Mucosa of rectum (tissue), 2 donors: ENCODE data around the gene ZNF441.

Experiments used
- H3K27ac ChIP-seq, 2 donors: one replicate each; pipeline ENCODE4 v1.7.0; 2013; ENCODE audit warnings: inconsistent platforms in 2 of 2, low read depth in 2 of 2, low read length in 2 of 2
- H3K27me3 ChIP-seq, 2 donors: one replicate each; pipeline ENCODE4 v1.7.0; 2013; ENCODE audit warnings: low read length in 2 of 2; ENCODE audit not compliant: control insufficient read depth in 2 of 2, insufficient read depth in 2 of 2
- H3K36me3 ChIP-seq, 2 donors: one replicate each; pipeline ENCODE4 v1.7.0; 2013; ENCODE audit warnings: low read length in 2 of 2; ENCODE audit not compliant: control insufficient read depth in 2 of 2, insufficient read depth in 2 of 2
- H3K4me1 ChIP-seq, 2 donors: one replicate each; pipeline ENCODE4 v1.7.0; 2013; ENCODE audit warnings: low read length in 2 of 2, mild to moderate bottlenecking in 1 of 2; ENCODE audit not compliant: control insufficient read depth in 2 of 2, insufficient read depth in 2 of 2
- H3K4me3 ChIP-seq, 2 donors: one replicate each; pipeline ENCODE4 v1.7.0; 2013; ENCODE audit warnings: low read length in 2 of 2
- H3K9ac ChIP-seq, 2 donors: one replicate each; pipeline ENCODE4 v1.7.0; 2013; ENCODE audit warnings: low read length in 2 of 2, low read depth in 1 of 2, mild to moderate bottlenecking in 1 of 2
- H3K9me3 ChIP-seq, 2 donors: one replicate each; pipeline ENCODE4 v1.7.0; 2013; ENCODE audit warnings: low read length in 2 of 2; ENCODE audit not compliant: control insufficient read depth in 2 of 2
- donor health status: healthy.
- donor health status: Normal muscosa, but diverticular disease.

ZNF441 gene

DNA sequence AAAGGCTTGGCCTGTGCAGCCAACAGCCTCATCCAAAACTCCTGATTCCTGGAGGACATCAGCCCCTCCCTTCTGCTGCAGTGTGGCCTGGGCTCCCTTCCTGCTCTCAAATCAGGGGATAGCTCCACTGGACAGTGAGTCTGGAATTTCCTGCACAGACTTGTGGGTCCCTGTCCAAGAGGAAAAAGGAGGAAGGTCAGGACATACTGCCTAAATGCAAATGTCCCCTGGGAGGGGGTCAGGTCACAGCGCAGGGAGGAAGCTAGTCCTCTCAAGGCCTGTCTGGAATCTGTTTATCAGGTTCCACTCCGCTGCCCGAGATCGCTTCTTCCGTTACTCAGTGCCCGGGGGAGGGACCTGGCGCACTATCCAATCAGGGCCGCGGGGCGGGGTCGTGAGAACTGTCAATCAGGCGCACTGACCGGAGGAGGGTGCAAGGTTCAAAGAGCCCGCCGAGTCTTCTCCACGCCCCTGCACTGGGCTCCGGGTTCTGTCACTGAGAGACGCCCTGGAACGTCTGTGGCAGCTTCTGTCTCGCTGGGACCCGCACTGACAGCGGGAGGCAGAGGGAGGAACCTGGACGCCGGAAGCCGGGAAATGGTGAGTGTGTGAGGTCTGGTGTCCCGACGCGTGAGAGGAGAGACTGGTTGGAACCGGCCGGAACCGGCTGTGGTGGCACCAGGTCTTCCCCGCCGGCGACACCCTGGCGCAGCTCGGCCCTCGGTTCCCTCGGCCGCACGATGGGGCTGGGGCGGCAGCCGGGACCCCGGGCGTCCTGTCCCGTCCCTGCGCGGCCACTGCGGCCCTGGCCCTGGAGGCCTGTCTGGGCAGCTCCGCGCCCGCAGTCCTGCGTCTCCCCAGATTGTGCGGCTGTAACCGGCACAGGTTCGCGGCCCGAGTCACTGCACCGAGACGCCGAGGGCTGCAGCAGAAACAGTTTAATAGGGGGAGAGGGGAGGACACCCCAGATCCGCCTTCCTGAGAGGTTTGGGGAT lies at the start of gene ZNF441:
Gene ZNF441, plus strand, starts transcription at position 404 of the 995 bp plus-strand sequence. Its CDS starts 194 bp downstream, at position 598.
- Histone ChIP-seq H3K36me3 (no peaks in the 10 kb centered on the region), H3K27me3 (no peaks in the 10 kb centered on the region), H3K4me3 (peak within 1 kb of the TSS; percentile 87), H3K9ac (peak within 1 kb of the TSS; percentile 75 to 91), H3K9me3 (no peaks in the 10 kb centered on the region), H3K27ac (peak within 1 kb of the TSS; percentile 90 to 94), H3K4me1 (peaks cover 8 to 15% of the 10 kb centered on the region in 2 donors)

DNA sequence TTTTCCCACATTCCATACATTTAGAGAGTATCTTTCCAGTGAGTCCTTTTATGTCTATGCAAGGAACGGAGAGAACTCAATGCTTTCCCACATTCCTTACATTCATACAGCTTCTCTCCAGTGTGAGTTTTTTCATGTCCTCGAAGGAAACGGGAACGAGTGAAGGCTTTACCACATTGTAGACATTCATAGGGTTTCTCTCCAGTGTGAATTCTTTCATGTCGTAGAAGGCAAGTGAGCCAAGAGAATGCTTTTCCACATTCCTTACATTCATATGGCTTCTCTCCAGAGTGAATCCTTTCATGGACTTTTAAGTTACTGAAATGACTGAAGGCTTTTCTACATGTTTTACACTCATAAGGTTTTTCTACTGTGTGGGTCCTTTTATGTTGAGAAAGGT lies 45.1 kb upstream of the ZNF441 start:
- H3K9ac ChIP-seq = no peak overlapping the region
- H3K4me3 ChIP-seq = no peak overlapping the region
- H3K36me3 ChIP-seq = peaks cover 49 to 60% of the 10 kb centered on the region in 2 donors
- peaks cover 40 to 47% of the 10 kb centered on the region in 2 donors for H3K9me3 ChIP-seq
- H3K27me3 ChIP-seq = no peaks in the 10 kb centered on the region
- no peak overlapping the region for H3K27ac ChIP-seq
- no peaks in the 10 kb centered on the region for H3K4me1 ChIP-seq

DNA sequence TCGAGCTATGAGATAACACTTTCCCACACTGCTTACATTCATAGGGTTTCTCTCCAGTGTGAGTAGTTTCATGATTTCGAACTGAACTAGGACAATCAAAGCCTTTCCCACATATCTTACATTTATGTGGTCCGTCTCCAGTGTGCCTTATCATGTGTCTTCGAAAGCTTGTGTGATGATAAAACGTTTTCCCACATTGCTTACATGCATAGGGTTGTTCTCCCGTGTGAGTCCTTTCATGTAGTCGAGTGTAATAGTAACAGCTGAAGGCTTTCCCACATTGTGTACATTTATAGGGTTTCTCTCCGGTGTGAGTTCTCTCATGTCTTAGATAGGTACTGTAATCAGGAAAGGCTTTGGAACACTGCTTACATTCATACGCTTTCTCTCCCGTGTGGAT lies 44.4 kb upstream of the ZNF441 start:
- Histone ChIP-seq H3K4me1 (no peaks in the 10 kb centered on the region), H3K9me3 (peaks cover 41 to 47% of the 10 kb centered on the region in 2 donors), H3K27me3 (no peaks in the 10 kb centered on the region), H3K4me3 (peak overlapping the region in 1 of 2 donors; percentile 31), H3K27ac (no peak overlapping the region), H3K9ac (no peak overlapping the region), H3K36me3 (peaks cover 49 to 62% of the 10 kb centered on the region in 2 donors)

DNA sequence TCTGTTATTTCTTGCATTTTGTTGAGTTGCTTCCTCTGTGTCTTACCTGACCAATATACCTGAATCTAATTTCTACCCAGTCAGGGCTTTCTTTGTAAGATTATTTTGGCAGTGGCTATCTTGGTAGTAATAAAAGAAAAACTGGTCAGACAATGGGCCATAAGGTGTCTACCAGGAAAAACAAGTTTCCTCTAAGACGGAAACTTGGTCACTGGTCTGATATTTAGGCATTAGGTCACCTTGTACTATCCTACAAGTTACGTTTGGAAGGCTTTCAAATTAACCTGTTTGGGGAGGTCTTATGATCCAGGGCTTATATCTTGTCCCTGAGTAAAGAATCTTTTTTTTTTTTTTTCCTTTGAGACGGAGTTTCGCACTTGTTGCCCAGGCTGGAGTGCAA lies 37.2 kb upstream of the ZNF441 start:
- H3K9me3 ChIP-seq = peaks cover 11 to 12% of the 10 kb centered on the region in 2 donors
- H3K9ac ChIP-seq = no peak overlapping the region
- H3K27me3 ChIP-seq = no peaks in the 10 kb centered on the region
- H3K27ac ChIP-seq = no peak overlapping the region
- peaks cover 20 to 22% of the 10 kb centered on the region in 2 donors for H3K36me3 ChIP-seq
- no peak overlapping the region for H3K4me3 ChIP-seq
- no peaks in the 10 kb centered on the region for H3K4me1 ChIP-seq

DNA sequence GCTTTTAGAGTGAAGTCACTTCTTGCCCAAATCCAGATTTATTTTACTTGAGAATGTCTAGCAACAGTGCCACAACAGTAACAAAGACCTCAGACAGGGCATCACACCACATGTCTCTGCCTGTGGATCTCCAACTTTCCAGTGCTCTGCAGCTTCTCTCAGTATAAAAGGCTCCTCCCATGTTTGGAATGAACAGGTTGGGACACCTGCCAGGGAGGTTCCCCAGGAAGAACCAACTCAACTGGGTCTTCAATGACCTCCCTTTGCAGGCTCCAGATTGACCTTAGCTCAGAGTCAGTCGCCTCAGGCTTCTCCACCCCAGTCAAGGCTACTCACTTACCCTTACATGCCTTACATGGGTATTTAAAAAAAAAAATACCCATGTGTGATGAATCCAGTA lies 31.4 kb upstream of the ZNF441 start:
- Histone ChIP-seq H3K9ac (no peak overlapping the region), H3K27me3 (no peaks in the 10 kb centered on the region), H3K4me3 (no peak overlapping the region), H3K9me3 (no peaks in the 10 kb centered on the region), H3K4me1 (peaks cover 10 to 16% of the 10 kb centered on the region in 2 donors), H3K27ac (no peak overlapping the region), H3K36me3 (peaks cover 0 to 5% of the 10 kb centered on the region in 2 donors)

DNA sequence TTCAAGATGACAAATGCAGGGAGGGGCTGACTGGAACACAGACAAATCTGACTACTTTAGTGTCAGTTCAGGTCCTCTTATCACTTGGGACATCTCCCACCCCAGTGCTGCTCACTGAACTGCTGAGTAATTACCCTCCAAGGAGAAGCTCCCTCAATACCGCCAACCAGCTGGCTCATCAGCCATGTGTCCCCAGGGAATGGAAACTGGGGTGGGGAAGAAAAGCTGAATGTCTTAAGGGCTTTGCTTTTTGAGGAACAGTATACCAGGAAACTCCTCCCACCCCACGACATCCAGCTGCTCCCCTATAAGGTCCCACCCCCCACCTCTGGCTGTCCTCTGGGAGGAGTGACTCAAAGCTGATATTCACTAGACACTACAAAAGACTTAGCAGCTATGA lies 30.1 kb upstream of the ZNF441 start:
- H3K4me1 ChIP-seq = peaks cover 10 to 16% of the 10 kb centered on the region in 2 donors
- no peak overlapping the region for H3K27ac ChIP-seq
- H3K36me3 ChIP-seq = no peaks in the 10 kb centered on the region
- H3K9ac ChIP-seq = no peak overlapping the region
- no peaks in the 10 kb centered on the region for H3K9me3 ChIP-seq
- no peaks in the 10 kb centered on the region for H3K27me3 ChIP-seq
- H3K4me3 ChIP-seq = no peak overlapping the region

DNA sequence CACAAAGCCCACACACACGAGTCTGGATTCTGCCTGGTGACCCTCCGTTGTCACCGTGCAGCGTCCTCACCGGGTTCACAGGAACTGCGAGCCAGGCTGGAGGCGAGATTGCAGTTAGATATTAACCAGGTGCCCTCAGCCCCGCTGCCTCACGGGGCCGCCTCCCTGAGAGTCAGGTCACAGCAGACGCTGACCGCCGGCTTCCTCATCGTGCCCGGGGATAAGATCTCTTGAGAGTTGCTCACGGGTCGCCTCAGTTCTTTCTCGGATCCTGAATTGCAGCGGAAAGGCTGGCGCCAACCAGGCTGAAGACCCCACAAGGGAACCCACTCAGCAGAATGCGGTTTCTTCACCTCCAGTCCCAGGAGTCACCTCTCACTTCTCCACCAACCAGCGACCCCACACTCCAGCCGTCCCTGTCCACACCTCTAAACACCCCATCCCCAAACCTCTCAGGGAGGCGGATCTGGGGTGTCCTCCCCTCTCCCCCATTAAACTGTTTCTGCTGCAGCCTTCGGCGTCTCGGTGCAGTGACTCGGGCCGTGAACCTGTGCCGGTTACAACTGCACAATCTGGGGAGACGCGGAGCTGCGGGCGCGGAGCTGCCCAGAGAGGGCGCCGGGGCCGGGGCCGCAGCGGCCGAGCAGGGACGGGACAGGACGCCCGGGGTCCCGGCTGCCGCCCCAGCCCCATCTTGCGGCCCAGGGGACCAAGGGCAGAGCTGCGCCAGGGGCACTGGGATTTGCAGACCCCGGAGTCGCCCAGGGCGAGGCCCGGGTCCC lies 28.6 kb upstream of the ZNF441 start:
- H3K27me3 ChIP-seq = no peaks in the 10 kb centered on the region
- no peaks in the 10 kb centered on the region for H3K9me3 ChIP-seq
- H3K9ac ChIP-seq = peak overlapping the region; percentile 92 to 98
- no peaks in the 10 kb centered on the region for H3K36me3 ChIP-seq
- H3K4me3 ChIP-seq = peak overlapping the region; percentile 88
- H3K4me1 ChIP-seq = peaks cover 10 to 16% of the 10 kb centered on the region in 2 donors
- H3K27ac ChIP-seq = peak overlapping the region; percentile 96 to 97

DNA sequence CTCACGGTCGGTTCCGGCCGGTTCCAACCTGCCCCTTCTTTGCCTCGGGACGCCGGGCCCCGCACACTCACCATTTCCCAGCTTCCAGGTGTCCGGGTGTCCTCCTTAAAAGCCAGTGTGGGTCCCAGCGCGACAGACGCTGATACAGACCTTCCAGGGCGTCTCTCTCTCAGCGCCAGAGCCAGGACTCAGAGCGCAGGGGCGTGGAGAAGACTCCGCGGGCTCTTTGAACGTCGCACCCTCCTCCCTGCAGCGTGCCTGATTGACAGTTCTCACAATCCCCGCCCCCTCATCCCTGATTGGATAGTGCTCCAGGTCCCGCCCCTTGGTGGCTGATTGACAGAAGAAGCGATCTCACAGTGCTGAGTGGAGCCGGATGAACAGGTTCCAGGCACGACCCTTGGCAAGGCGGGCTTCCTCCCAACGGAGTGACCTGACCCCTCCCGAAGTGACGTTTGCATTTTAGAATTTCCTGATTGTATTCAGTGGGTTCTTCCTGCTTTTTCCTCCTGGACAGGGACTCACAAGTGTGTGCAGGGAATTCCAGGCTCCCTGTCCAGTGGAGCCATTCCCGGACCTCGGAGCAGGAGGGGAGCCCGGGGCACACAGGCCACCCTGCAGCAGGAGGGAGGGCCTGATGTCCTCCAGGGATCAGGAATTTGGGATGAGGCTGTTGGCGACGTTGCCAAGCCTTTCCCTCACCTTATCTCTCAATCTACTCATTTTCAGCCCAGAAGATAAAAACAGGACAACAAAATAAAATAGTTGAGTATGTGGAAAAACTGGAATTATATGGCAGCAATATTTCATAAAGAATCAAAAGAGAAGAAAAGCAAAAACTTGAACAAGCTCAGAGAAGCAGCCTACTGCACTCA lies 27.8 kb upstream of the ZNF441 start, which contains the start of gene ZNF823:
Gene ZNF823, minus strand, starts transcription at position 201 of the 875 bp plus-strand sequence. Its CDS starts 127 bp downstream, at position 74.
- H3K27me3 ChIP-seq = no peaks in the 10 kb centered on the region
- H3K9me3 ChIP-seq = no peaks in the 10 kb centered on the region
- H3K4me1 ChIP-seq = peaks cover 10 to 16% of the 10 kb centered on the region in 2 donors
- peak within 1 kb of the TSS; percentile 96 to 98 for H3K27ac ChIP-seq
- H3K4me3 ChIP-seq = peak within 1 kb of the TSS; percentile 88
- H3K9ac ChIP-seq = peak within 1 kb of the TSS; percentile 92 to 98
- H3K36me3 ChIP-seq = no peaks in the 10 kb centered on the region

DNA sequence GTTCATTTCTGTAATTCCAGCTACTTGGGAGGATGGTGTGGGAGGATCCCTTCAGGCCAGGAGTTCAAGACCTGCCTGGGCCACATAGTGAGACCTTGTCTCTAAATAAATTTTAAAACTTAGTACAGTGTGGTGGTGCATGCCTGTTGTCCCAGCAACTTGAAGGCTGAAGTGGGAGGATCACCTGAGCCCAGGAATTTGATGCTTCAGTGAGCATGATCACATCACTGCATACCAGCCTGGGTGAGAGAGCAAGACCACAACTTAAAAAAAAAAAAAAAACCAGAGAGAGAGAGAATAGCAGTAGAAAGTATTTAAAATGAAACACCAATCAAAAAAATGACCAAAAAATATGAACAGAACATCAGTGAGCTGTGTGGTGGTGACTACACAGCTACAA lies 20.9 kb upstream of the ZNF441 start:
- H3K27me3 ChIP-seq = no peaks in the 10 kb centered on the region
- H3K27ac ChIP-seq = no peak overlapping the region
- no peak overlapping the region for H3K4me3 ChIP-seq
- H3K4me1 ChIP-seq = no peaks in the 10 kb centered on the region
- H3K9me3 ChIP-seq = peaks cover 0 to 5% of the 10 kb centered on the region in 2 donors
- H3K36me3 ChIP-seq = no peaks in the 10 kb centered on the region
- no peak overlapping the region for H3K9ac ChIP-seq
